ENCODE measurements around the gene HRH2.

HRH2 gene

GRCh38 chr5:175751369-175751768 is 93.5 kb downstream of the HRH2 start:
- TF ChIP-seq GATA2 (IDR thresholded peaks at IDR 0.05; ENCODE audit: low read depth, low read length) (no peak), GATA3 (IDR thresholded peaks at IDR 0.05; ENCODE audit: low read depth, low read length) (no peak)

GRCh38 chr5:175752826-175753535 is 95.1 kb downstream of the HRH2 start:
- TF ChIP-seq GATA3 (IDR thresholded peaks at IDR 0.05; ENCODE audit: low read depth, low read length): no peak
- no peak for TF ChIP-seq GATA2 (IDR thresholded peaks at IDR 0.05; ENCODE audit: low read depth, low read length)

- TF ChIP-seq GATA3 (IDR thresholded peaks at IDR 0.05; ENCODE audit: low read depth, low read length) (no peak), GATA2 (IDR thresholded peaks at IDR 0.05; ENCODE audit: low read depth, low read length) (no peak)
Measured at GRCh38 chr5:175753536-175754402, 95.9 kb downstream of the HRH2 start.
